Central memory CD8-positive, alpha-beta T cell (primary cell): ENCODE measurements around the gene C21orf58.

Experiments used
- ATAC-seq: fragments of 150-1000 bp; cut with Tn5 transposase; replicated peaks from 2 replicates; pipeline ENCODE4 v1.10.0; 2022; ENCODE audit warnings: mild to moderate bottlenecking, moderate FRiP score, moderate number of reproducible peaks; ENCODE audit not compliant: poor library complexity, severe bottlenecking; ENCODE audit errors: extremely low read depth
- DNase-seq, 2 donors: peaks; one replicate each; pipeline ENCODE4 v3.0.0; 2021; ENCODE audit warnings: low spot score in 2 of 2
- H3K27ac Mint-ChIP-seq: one replicate; pipeline ENCODE4 v1.8.0; 2022; ENCODE audit warnings: low read depth, mild to moderate bottlenecking, moderate library complexity, mixed read lengths
- H3K27me3 Mint-ChIP-seq: one replicate; pipeline ENCODE4 v1.8.0; 2022; ENCODE audit warnings: mixed read lengths
- H3K36me3 Mint-ChIP-seq: one replicate; pipeline ENCODE4 v1.8.0; 2022; ENCODE audit warnings: mild to moderate bottlenecking, moderate library complexity, mixed read lengths; ENCODE audit not compliant: insufficient read depth
- H3K4me1 Mint-ChIP-seq: one replicate; pipeline ENCODE4 v1.8.0; 2022; ENCODE audit warnings: mixed read lengths
- H3K4me3 Mint-ChIP-seq: one replicate; pipeline ENCODE4 v1.8.0; 2022; ENCODE audit warnings: mild to moderate bottlenecking, moderate library complexity, mixed read lengths
- H3K9me3 Mint-ChIP-seq: one replicate; pipeline ENCODE4 v1.8.0; 2022; ENCODE audit warnings: mixed read lengths

Gene C21orf58

DNA sequence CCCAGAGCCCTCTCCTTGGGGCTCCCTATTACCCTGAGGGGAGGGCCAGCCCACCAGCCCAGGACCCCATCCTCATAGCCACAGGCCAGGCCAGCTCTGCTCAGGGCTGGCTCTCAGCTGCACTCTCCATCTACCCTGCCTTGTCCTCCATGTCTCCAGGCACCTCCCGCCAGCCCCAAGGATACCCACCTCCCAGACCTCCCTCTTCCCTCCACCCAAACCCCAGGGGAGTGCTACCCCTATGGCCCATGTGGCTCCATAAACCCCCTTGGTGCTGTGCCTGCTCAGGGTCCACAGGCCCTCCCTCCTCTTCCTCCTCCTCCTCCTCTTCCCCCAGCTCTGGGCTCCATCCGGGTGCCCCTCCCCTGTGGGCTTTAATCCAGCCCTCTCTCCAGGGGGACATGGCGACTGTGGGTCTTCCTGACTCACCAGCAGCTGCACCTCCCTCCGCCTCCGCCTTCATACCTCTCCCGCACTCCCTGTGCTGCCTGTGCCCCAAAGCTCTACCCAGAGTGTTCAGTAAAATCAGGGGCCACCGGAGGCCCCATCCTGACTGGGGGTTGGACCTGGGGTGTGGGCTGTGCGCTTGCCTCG is 28.4 kb downstream of the C21orf58 start:
- Mint-ChIP-seq H3K4me3 (no peak overlapping the region), H3K27ac (no peak overlapping the region), H3K4me1 (no peaks in the 10 kb centered on the region), H3K36me3 (peaks cover 3% of the 10 kb centered on the region), H3K9me3 (no peaks in the 10 kb centered on the region), H3K27me3 (no peaks in the 10 kb centered on the region)
- DNase-seq, result no peak
- ATAC-seq, result no peak

DNA sequence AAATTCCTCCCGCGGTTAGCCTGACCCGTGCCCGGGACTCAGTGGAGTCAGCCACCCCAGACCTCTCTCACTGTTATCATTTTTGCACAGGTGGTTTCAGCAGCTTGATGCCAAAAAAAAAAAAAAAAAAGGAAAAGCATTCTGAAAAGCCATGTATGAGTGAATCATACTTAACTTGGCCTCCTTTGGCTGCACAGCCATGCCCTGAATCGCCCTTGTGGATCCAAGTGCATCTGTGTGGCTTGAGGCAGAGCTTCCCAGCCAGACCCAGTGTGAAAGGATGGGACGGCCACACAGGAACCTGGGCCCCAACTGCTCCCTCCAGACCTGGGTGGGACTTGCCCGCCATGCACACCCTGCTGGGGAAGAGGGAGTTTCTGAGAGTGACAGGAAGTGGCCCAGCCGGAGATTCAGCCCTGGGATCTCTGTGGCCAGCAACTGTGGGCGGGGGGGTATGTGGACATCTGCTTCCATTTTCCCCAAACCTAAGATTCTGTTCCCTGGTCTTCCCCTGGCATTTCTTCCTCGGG is 29.0 kb downstream of the C21orf58 start:
- ATAC-seq (no peak), DNase-seq (no peak)
- Mint-ChIP-seq H3K36me3 (peaks cover 3% of the 10 kb centered on the region), H3K27me3 (no peaks in the 10 kb centered on the region), H3K9me3 (no peaks in the 10 kb centered on the region), H3K4me1 (peaks cover 3% of the 10 kb centered on the region), H3K27ac (no peak overlapping the region), H3K4me3 (no peak overlapping the region)

DNA sequence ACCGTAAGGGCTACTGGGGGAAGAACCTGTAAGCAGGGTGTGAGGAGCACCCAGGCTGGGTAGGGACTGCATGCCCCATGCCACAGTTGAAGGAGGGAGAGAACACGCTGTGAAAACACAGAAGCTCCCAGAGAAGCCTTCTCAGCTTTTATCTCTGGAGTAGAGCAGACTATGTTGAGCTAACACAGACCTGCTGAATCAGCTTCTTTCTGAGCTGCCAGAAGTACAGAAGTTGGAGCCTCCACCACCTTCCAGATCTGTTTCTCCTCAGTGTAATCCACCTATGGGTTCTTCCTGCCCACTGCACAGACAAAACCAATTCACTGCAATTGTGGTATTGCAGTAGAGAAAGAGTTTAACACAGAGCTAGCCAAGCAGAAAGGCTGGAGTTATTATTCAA is 32.1 kb downstream of the C21orf58 start:
- H3K36me3 Mint-ChIP-seq, result peaks cover 4% of the 10 kb centered on the region
- no peak for ATAC-seq
- H3K4me3 Mint-ChIP-seq, result no peak overlapping the region
- no peak for DNase-seq
- H3K9me3 Mint-ChIP-seq, result no peaks in the 10 kb centered on the region
- no peak overlapping the region for H3K27ac Mint-ChIP-seq
- H3K4me1 Mint-ChIP-seq, result peaks cover 17% of the 10 kb centered on the region
- H3K27me3 Mint-ChIP-seq, result no peaks in the 10 kb centered on the region

DNA sequence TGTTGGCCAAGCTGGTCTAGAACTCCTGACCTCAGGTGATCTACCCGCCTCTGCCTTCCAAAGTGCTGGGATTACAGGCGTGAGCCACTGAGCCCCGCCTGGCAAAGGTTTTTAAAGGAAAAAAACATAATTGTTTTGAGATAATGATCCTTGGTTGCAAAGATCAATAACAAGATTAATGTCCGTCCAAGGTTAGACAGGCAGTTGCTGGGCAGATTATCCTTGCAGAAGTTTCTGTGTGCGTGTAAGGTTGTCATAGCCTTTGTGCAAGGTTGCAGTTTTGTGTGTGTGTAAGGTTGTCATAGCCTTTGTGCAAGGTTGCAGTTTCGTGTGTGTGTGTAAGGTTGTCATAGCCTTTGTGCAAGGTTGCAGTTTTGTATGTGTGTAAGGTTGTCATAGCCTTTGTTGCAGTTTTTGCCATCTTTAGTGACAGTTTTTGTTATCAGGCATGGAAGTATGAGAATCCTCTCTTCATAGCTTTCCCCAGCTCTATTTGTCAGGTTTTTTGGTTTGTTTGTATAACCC is 34.0 kb downstream of the C21orf58 start:
- no peak overlapping the region for H3K27ac Mint-ChIP-seq
- no peaks in the 10 kb centered on the region for H3K27me3 Mint-ChIP-seq
- ATAC-seq, result no peak
- H3K9me3 Mint-ChIP-seq, result no peaks in the 10 kb centered on the region
- peaks cover 8% of the 10 kb centered on the region for H3K36me3 Mint-ChIP-seq
- peaks cover 29% of the 10 kb centered on the region for H3K4me1 Mint-ChIP-seq
- no peak for DNase-seq
- no peak overlapping the region for H3K4me3 Mint-ChIP-seq

DNA sequence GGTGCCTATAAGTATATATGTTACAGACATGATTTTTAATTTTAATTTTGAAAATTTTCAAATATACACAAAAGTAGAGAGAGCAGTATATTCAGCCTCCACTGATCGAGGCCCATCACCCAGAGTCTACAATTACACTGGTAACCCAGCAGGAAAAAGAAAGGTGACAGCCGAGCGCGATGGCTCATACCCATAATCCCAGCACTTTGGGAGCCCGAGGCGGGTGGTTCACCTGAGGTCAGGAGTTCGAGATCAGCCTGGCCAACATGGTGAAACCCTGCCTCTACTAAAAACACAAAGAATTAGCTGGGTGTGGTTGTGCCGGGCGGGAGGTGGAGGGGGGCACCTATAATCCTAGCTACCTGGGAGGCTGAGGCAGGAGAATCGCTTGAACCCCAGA is 36.1 kb downstream of the C21orf58 start:
- peaks cover 38% of the 10 kb centered on the region for H3K4me1 Mint-ChIP-seq
- H3K4me3 Mint-ChIP-seq, result no peak overlapping the region
- H3K27me3 Mint-ChIP-seq, result no peaks in the 10 kb centered on the region
- DNase-seq (no peak), ATAC-seq (no peak)
- peaks cover 8% of the 10 kb centered on the region for H3K36me3 Mint-ChIP-seq
- peak overlapping the region; percentile 94 for H3K27ac Mint-ChIP-seq
- H3K9me3 Mint-ChIP-seq, result no peaks in the 10 kb centered on the region

DNA sequence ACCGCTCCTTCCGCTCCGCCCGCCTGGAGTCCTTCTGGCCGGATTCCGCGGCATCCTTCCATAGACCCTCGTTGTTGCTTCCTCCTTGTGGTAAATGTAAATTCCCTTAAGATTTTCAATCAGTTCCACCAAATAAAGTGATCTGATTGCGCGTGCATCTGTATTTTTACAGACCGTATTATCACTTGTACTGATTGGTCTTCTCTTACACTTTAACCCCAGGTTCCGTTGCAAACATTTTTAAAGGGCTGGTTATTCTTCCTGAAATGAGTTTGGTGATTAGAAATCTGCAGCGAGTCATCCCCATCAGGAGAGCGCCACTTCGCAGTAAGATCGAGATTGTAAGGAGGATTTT is 37.0 kb downstream of the C21orf58 start:
- peaks cover 38% of the 10 kb centered on the region for H3K4me1 Mint-ChIP-seq
- H3K36me3 Mint-ChIP-seq, result peaks cover 12% of the 10 kb centered on the region
- H3K9me3 Mint-ChIP-seq, result no peaks in the 10 kb centered on the region
- H3K27ac Mint-ChIP-seq, result peak overlapping the region; percentile 94
- DNase-seq, result no peak
- peak; percentile 43 for ATAC-seq
- no peaks in the 10 kb centered on the region for H3K27me3 Mint-ChIP-seq
- peak overlapping the region; percentile 93 for H3K4me3 Mint-ChIP-seq

DNA sequence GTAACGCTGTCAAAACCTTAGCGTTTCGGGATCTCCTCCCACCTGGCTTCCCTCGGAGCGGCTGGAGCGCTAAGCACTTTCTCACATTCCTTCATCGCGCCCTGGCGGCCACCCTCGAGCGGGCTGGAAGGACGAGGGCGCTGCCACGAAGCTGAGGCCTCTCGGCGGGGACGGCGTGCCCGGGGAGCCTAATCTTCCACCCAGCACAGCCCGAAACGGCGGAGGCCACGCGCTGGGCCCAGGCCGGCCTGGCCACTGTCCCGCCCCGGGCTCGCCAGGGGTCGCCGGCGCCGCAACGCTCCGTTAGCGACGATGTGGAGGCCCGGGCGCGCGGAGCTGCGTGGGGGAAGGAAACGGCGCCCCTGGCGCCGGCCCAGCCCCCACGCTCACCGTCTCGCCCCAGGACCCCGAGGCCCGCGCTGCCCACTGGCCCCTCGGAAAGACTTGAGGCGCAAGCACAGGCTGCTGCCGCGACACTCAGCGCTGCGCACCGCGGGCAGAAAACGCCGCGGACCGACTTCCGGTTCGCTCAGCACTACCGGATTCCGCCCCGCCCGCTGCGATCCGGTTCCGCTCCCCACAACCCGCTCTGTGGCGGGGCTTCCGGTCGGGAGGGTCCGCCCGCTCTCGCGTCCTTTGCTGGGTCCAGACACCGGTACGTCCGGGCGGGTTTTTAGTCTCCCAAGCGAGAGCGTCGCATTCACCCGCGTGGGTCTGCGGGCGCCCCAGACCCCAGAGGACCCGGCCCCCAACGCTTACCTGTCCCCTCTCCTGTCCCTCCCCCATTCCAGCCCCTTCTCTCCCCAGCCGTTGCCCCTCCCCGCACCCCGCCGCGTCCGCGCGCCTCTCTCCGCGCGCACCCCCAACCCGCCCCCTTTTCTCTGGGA is 37.7 kb downstream of the C21orf58 start, which contains the start of gene YBEY:
Gene YBEY (plus strand): TSS at position 582 of the 887 bp plus-strand sequence. CDS start 572 bp downstream, outside the sequence.
- peak; percentile 84 for ATAC-seq
- peaks cover 42% of the 10 kb centered on the region for H3K4me1 Mint-ChIP-seq
- H3K36me3 Mint-ChIP-seq, result peaks cover 15% of the 10 kb centered on the region

DNA sequence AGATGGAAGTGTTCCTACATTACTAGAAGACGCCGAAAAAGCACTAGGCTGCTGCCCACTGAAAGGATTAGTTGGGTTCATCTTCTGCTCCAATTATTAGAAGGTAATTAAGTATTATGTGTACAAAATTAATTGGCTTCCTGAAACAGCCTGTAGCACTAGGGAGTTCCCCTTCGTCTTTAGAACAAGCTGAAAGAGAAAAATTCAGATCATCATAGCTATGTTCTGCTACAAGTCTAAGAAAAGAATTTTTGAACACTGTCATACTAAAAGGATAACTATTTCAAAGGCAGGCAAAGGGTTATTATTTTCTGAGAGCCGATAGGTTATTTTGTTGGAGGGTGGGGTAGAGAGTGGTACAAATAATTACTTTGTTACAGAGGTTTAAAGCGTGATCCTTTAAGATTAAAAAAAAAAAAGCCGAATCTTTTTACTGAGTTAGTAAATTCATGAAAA is 38.4 kb downstream of the C21orf58 start, which contains the start of gene MCM3AP:
Gene MCM3AP (minus strand): TSS at position 406 of the 456 bp plus-strand sequence. CDS start 325 bp downstream, at position 81.
- Mint-ChIP-seq H3K4me1 (peaks cover 48% of the 10 kb centered on the region), H3K27me3 (no peaks in the 10 kb centered on the region), H3K9me3 (no peaks in the 10 kb centered on the region), H3K4me3 (peak within 1 kb of the TSS; percentile 93), H3K36me3 (peaks cover 22% of the 10 kb centered on the region), H3K27ac (peak within 1 kb of the TSS; percentile 94)
- ATAC-seq (no peak), DNase-seq (no peak)

More for the DNA sequence above, 37.7 kb downstream of the C21orf58 start, which contains the start of gene YBEY:
- Mint-ChIP-seq H3K27ac (peak within 1 kb of the TSS; percentile 94), H3K9me3 (no peaks in the 10 kb centered on the region), H3K27me3 (no peaks in the 10 kb centered on the region), H3K4me3 (peak within 1 kb of the TSS; percentile 93)
- peak; percentile 71 to 73 for DNase-seq

DNA sequence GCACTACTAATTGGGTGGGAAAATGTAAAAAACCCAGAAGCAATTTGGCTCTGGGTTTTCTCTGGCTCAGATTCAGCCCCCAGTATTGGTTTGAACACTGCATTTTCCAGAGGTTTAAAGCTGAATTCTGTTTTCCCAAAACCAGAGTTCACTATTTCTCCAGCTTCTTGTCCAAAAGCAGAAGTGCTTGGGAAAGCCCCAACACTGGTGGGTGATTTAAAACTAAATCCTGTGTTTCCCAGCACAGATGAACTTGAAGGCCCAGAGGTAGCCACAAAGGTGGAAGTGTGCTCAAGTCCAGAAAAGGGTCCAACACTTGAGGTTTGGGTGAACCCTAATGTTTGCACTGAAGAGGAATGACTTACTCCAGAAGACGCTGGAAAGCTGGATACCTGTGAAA is 38.9 kb downstream of the C21orf58 start:
- H3K36me3 Mint-ChIP-seq, result peaks cover 27% of the 10 kb centered on the region
- peak overlapping the region; percentile 93 for H3K4me3 Mint-ChIP-seq
- H3K9me3 Mint-ChIP-seq, result no peaks in the 10 kb centered on the region
- ATAC-seq (no peak), DNase-seq (no peak)
- H3K27ac Mint-ChIP-seq, result peak overlapping the region; percentile 94
- no peaks in the 10 kb centered on the region for H3K27me3 Mint-ChIP-seq
- peaks cover 46% of the 10 kb centered on the region for H3K4me1 Mint-ChIP-seq

DNA sequence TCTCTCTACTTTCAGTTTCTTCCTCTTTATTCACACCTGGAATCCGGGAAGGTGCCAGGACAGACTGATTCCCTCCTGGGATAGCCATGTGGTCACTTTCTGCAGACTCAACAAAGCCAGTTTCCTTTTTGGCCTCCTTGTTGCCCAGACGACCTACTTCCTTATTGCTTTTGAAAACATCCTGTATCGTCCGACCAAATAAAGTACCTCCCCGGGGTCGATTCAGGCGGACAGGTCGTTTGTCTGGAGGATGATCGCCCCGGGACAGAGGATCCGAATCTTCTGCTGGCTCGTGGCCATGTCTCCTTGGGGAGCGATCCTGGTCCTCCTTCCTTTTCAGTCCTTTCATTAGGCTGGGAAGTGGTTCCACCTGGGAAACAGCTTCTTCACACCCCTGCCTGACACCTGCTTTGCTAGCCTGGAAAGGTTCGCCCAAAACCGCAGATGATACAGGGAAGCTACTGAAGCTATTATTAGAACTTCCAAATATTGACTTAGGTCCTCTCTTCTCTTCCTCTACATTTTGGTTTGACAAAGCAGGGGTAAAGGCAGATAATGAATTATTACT is 39.5 kb downstream of the C21orf58 start:
- ATAC-seq (no peak), DNase-seq (no peak)
- Mint-ChIP-seq H3K4me1 (peaks cover 42% of the 10 kb centered on the region), H3K36me3 (peaks cover 33% of the 10 kb centered on the region), H3K27me3 (no peaks in the 10 kb centered on the region), H3K9me3 (no peaks in the 10 kb centered on the region), H3K4me3 (peak overlapping the region; percentile 93), H3K27ac (peak overlapping the region; percentile 79)

DNA sequence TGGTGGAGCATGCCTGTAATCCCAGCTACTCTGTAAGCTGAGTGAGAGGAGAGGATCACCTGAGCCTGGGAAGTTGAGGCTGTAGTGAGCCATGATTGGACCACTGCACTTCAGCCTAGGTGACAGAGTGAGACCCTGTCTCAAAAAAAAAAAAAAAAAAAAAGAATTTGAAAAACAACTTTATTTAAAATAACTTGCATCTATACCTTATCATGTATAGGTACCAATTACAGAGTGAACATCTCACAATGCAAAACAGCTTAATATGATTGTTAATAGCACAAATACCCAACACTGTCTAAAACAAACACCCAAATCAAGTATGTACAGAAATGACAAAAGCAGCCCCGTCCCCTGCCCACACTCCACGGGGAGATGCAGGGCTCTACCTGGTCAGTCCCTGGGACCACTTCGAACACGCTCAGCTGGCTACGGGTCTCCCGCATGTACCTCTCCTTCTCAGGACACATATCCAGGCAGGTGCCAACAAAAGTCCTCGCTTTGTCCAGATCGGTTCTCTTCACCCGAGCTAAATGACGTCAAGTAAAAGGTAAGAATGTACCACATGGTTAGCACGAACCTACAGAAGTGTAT is 48.8 kb downstream of the C21orf58 start:
- peaks cover 87% of the 10 kb centered on the region for H3K36me3 Mint-ChIP-seq
- no peak for DNase-seq
- H3K4me1 Mint-ChIP-seq, result no peaks in the 10 kb centered on the region
- no peak overlapping the region for H3K27ac Mint-ChIP-seq
- no peaks in the 10 kb centered on the region for H3K27me3 Mint-ChIP-seq
- no peaks in the 10 kb centered on the region for H3K9me3 Mint-ChIP-seq
- ATAC-seq, result no peak
- no peak overlapping the region for H3K4me3 Mint-ChIP-seq

DNA sequence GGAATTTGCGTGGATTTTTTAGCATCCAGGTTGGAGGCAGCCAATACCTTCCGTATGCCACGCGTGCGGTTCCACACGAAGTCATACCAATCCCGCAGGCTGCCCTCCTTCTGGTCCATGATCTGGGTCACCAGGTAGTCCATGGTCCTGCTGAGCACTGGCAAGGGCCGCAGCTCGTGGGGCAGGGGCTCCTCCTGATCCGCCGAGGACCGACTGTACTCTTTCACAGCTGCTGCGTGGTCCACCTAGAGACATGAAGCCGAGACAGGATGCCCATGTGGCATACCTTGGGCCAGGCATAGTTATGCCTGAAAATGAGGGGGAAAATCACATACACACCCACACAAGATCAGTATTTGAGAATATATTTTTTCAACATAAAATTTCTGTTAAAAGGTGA is 50.3 kb downstream of the C21orf58 start:
- no peaks in the 10 kb centered on the region for H3K27me3 Mint-ChIP-seq
- ATAC-seq, result no peak

More for the DNA sequence above, 50.3 kb downstream of the C21orf58 start:
- DNase-seq, result no peak
- Mint-ChIP-seq H3K9me3 (no peaks in the 10 kb centered on the region), H3K36me3 (peaks cover 85% of the 10 kb centered on the region), H3K4me1 (no peaks in the 10 kb centered on the region), H3K27ac (no peak overlapping the region), H3K4me3 (no peak overlapping the region)
